Keratinocyte (primary cell): ENCODE data around the gene CAPN5.

ENCODE experiments used
- EZH2 ChIP-seq: IDR thresholded peaks from one replicate; pipeline ENCODE4 v1.6.1; 2012; ENCODE audit warnings: inconsistent platforms, mild to moderate bottlenecking, low read length, moderate library complexity
- TF ChIP-seq, protein P1 (sequence below), 3 experiments: IDR thresholded peaks in 1 of 3; conservative IDR thresholded peaks in 1 of 3; optimal IDR thresholded peaks in 1 of 3; 2 replicates in 2 of 3; 3 replicates in 1 of 3; pipeline versions ENCODE3 to v1.5.1; 2011; ENCODE audit warnings: low read length in 3 of 3, mild to moderate bottlenecking in 3 of 3, moderate library complexity in 2 of 3, control low read depth in 1 of 3, inconsistent platforms in 1 of 3; ENCODE audit not compliant: insufficient read depth in 2 of 3; ENCODE audit errors: extremely low read depth in 1 of 3

- TF ChIP-seq, protein P1, sequence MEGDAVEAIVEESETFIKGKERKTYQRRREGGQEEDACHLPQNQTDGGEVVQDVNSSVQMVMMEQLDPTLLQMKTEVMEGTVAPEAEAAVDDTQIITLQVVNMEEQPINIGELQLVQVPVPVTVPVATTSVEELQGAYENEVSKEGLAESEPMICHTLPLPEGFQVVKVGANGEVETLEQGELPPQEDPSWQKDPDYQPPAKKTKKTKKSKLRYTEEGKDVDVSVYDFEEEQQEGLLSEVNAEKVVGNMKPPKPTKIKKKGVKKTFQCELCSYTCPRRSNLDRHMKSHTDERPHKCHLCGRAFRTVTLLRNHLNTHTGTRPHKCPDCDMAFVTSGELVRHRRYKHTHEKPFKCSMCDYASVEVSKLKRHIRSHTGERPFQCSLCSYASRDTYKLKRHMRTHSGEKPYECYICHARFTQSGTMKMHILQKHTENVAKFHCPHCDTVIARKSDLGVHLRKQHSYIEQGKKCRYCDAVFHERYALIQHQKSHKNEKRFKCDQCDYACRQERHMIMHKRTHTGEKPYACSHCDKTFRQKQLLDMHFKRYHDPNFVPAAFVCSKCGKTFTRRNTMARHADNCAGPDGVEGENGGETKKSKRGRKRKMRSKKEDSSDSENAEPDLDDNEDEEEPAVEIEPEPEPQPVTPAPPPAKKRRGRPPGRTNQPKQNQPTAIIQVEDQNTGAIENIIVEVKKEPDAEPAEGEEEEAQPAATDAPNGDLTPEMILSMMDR (optimal IDR thresholded peaks at IDR 0.05 in 1 of 3, IDR thresholded peaks at IDR 0.05 in 1 of 3, conservative IDR thresholded peaks at IDR 0.05 in 1 of 3; ENCODE audit: extremely low read depth in 1 of 3, insufficient read depth in 2 of 3, low read length in 3 of 3): no peak
- no peak for TF ChIP-seq EZH2
Measured at GRCh38 chr11:77081976-77082836, 15.4 kb downstream of the CAPN5 start.
